HG03469 (cell line): ENCODE measurements around the gene BTRC.
"Not testable (repeated sequence)": the region's sequence is repeated elsewhere in the genome, so short reads cannot be mapped to it uniquely, and the experiment has no call there.

ENCODE experiments used
- ATAC-seq: cut with Tn5 transposase; IDR thresholded peaks from one replicate; pipeline ENCODE4 v1.9.1; 2021; ENCODE audit warnings: mild to moderate bottlenecking, moderate library complexity, moderate number of reproducible peaks; ENCODE audit not compliant: unreplicated experiment

Gene BTRC

DNA sequence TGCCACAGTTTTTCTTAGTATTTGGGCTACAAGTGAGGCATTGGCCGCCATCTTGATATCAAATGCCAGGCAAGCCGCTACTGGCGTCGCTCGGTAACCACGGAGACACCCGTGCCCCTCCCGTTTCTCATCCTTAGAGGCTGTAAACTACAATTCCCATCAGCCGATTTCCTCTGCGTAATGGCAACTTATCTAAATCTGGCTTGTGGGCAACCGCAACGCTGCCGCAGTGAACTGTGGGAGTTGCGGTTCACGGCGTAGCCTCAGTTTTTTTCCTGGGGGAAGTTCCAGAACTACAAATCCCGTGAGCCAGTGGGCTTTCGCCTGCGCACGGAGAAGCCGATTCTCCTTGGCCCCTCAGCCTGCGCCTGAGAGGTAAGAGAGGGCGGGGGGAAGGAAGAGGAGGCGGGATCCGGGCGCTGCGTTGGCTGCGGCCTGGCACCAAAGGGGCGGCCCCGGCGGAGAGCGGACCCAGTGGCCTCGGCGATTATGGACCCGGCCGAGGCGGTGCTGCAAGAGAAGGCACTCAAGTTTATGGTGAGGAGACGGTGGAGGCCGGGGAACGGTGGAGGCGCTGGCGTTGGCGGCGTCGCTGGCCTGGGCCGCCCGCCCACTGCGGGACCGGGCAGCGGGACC lies at the start of gene BTRC:
TSS of gene BTRC (plus strand) at position 474 of the 636 bp plus-strand sequence. CDS start at position 490, 16 bp downstream.
- ATAC-seq, result peak; percentile 82

DNA sequence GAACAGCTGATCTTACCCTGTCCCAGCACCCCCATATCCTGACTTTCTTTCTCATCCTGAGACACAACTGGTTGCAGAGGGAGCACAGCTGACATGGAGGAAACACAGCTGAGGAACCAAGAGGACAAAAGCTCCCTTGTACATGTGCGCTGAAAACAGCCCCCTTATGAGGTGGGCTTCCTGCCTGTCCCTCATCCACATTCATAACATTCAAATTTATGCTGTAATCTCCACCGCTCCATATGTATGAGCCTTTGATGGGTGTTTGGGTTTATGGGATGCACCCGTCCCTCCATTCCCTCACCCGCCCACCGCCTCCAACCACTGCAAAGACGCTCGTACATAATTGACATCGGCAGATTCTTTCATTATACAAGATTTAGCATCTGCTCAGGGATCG lies 49.6 kb upstream of the BTRC start:
- no peak for ATAC-seq

DNA sequence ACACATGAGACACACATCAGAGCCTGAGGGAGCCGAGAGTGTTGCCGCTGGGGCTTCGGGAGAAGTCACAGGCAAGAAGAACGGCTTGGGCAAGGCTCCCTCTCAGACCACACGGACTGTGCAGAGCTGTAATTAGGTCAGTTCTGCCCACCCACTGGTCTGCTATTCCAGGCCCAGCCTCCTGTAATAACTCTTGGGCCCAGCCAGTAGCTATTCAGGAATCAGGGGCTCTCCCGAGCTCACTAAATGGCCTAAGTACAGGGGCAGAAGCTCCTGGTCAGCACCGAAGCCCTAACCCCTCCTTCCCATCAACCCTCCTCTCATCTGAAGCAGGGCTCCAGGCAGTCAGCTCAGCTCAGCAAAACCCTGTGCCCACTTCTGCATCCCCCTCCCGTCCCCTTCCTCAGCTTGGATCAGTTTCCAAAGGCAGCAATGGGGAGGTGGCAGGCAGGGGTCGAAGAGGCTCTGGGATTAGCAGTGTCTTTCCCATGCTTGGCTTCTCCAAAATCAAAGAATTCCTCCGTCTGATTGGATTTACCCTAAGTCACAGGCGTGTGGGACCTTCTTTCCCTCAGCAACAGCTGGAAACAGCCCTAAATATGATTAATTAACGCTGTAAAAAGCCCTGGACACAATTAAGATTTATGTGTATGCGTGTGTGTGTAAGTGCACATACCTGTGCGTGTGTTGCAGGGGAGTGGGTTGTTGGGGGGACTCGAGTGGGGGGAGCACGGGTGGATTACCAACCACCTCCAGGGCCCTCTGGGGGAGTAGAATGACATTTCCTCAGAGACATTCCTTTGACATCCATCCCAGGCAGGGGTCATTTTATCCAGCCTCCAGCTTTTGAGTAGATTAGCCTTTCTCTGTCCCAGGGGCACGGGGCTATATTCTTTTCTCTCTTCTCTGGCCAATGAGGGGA lies 48.4 kb upstream of the BTRC start:
- no peak for ATAC-seq

DNA sequence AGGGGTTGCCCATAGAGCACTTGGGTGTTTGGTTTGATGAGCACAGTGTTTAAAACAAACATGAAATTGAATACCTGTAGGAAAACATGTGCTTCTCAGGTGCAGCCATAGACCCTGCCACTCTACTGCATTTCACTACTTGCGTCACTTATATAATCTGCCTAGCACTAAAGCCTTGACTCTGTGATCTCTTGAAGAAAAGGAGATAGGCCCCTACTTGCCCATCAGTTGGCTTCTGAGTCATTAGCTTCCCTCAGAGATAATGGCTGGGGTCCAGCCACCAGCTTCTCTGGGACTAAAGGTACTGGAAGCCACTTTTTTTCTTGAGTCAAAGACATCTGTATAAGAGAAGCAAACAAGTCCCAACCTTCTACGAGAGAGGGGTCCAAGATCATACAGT lies 45.9 kb upstream of the BTRC start:
- no peak for ATAC-seq

DNA sequence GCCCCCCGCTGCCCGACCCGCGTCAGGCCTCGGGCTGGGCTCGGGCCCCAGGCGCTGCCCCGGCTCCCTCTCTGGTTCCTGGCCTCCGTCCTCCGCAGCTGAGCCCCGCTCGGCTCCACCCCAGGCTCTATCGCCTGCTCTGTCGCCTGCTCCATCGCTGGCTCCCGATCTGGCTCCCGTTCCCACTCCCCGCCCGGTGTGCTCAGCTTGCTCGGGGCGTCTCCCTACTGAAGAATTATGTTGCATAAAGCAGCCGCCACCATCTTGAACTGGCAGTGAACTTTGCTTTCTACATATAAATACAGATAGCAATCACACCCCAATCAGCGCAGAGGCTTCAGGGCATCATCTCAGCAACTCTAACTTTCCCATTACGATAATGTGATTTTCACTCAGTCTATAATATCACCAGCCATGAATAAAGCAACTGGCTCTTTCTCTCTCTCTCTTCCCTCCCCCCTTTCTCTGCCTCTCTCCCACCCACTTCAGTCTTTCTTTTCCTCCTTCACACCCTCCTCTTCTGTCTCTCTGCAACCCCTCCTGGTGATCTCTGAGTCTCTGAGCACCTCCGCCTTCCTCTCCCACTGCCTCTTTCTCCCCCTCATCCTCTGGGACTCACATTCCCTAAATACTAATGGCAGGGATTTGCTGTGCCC lies 43.3 kb upstream of the BTRC start:
- ATAC-seq, result no peak

DNA sequence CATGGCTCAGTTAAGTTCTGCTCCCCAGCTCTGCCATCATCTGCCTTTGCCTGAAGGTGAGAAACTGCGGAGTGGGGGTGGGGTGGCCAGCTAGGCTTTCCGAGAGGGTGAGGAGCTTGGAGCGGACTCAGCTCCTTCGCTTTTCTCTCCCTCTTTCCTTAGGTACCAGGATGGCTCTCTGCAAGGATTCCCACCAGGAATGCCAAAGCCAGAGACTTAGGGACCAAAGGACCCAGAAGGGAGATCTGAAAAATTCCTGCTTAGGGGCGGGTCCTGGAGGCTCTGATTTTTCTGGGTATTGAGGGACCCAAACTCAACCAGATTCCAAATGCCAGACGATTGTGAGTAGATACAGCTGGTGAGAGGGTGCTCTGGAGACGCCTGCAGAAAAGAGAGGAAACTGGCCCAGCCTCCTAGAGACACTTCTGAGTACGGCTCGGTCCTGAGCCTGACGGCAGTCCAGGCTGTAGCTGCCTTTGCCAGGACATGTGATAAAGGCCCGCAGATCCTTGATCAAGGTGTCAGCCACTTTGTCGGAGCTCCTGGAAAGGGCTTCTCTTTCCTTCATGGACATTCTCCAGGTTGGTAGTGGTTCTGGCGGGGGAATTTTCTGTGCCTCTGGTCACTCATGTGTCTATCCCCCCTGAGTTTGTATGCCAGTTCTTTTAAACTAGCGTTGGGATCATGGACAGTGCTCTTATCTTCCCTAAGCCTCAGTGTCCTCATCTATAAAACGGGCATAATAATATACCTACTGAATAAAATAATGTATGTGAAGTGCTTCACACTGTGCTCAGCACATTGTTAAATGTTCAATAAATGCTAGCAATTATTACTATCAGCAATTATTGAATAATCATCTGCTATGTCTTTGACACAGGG lies 42.5 kb upstream of the BTRC start:
- no peak for ATAC-seq

DNA sequence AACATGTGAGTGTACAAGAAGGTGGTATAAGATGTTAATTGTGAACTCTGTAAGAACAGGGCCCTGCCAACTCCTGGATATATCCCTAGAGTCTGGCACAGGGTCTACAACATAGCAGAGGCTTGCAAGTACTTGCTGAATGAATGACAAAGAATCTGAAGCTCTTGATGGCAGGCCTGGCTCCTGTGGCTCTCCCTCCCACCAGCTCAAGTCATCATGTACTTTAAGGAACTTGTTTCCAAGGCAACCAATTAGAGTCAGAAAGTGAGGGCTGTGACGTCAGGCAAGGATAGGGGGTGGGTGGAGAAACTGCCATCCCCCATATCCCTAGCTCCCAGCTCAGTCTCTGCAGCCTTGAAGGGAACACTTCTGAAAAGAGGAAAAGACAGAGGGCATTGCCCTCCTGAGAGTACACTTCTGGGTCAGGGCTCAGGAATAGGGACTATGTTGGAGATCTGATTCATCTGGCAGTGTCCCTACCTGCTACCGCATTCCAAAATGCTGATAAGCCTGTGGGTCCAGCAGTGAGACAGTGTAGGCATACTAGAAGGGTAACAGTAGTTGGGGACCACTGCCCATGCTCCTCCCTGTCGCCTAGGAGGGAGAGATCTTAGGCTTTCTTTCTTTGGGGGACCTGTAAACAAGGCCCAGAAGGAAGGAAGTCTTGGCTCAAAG lies 34.6 kb upstream of the BTRC start:
- no peak for ATAC-seq

DNA sequence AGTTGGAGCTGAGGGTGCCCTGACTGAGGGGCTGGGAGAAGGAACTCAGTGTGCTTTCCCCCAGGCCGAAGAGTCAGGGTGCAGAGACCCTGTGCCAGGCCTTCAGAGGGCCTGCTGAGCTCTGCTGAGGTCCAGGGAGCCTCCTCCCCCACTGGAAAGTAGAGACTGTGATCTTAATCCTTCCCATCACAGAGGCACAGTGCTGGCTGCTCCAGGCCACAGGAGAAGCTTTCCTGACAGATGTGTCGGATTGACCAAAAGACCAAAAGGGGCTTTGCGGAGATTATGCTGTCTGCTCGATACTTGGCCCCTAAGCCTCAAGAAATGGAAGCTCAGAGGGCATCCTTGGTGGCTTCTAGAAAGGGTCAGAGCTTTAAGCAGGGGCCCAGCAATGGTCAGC lies 32.9 kb upstream of the BTRC start:
- ATAC-seq, result no peak

DNA sequence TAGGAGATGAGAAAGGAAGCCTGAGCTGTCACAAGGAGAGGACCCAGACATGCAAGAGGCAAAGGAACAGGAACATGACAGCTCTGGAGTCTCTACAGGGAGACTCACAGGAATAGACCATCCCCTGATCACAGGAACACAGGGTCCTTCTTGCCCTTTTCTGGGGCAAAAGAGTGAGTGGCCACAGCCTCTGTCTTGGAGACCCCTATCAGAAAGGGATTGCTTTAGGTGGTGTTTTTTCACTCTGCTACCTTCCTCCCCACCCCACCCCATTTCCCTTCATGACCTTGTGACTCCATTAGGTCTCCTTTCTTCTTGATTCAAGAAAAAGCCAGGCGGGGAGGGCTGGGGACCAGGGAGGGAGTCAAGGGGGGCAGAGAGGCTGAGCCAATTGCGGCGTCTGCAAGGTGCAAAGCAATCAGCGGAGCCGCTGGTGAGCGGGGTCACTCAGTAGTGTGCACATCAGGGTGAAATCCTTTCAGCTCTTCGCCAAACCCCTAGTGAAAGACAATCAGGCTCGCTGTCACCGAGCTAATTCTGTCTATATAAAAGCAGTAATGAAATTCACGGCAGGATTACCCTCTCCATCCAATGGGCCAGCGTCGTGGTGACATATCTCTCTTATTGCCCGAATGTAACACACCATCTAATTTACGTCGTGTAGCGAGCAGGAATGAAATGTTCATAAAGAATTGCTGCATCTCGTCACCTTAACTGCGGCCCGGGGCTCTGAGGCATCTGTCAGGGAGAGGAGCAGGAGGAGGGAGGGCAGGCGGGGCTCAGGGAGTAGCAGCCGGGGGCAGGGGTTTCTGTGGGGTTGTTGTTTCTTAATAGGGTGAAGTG lies 31.5 kb upstream of the BTRC start:
- ATAC-seq, result no peak

DNA sequence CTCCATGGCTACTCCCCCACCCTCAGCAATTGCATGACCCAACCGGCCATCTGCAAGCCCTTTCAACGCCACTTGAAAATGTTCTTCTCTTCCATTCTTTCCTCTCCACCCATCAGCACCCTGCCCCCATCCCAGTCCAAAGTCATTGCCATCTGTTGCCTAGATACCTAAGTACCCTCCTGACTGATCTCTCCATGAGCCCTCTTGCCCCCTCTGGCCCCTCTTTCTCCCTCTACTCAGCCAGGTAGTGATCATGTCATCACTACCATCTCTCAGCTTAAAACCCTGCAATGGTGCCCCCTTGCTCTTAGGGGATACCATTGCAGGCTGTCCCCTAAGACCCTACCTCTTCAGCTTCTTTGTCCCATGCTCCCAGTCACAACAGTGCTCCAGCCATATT lies 30.5 kb upstream of the BTRC start:
- no peak for ATAC-seq

DNA sequence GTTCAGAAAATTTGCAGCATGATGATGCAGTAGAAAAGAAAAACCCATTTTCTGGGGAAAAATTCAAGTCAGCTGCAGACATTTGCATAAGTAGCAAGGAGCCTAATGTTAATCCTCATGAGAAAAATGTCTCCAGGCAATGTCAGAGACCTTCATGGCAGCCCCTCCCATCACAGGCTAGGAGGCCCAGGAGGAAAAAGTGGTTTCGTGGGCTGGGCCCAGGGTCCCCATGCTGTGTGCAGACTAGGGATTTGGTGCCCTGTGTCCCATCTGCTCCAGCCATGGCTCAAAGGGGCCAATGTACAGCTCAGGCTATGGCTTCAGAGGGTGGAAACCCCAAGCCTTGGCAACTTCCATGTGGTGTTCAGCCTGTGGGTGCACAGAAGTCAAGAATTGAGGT lies 26.5 kb upstream of the BTRC start:
- ATAC-seq, result not testable (repeated sequence)

DNA sequence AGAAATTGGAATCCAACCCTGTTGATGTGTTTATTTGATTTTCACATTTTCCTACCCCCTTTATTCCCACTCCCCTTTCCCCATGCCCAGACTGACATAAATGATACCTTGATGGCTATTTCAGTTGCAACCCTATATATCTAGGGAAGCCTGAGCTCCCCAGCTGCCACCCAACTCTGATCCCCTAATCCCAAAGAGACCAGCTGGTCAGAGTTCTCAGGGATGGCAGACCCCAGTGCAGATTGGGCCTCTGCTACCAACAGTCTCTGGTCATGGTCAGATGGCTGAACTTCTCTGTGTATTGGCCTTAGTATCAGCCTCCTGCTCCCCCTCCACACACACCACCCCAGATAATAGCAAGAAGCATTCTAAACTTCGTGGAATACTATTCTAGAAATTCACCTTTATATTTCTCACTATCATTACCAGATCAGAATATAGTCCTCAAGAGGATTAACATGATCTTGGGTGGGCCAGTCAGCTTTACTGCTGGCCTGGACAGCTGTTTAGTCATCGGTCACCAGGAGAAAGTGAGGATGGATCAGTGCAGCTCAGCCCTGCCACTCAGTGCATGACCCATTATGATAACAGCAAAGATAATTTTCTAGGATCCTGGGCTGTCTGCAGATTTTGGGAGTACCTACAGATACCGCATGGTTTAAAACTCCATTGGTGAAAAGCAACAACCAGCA lies 24.5 kb upstream of the BTRC start:
- no peak for ATAC-seq

DNA sequence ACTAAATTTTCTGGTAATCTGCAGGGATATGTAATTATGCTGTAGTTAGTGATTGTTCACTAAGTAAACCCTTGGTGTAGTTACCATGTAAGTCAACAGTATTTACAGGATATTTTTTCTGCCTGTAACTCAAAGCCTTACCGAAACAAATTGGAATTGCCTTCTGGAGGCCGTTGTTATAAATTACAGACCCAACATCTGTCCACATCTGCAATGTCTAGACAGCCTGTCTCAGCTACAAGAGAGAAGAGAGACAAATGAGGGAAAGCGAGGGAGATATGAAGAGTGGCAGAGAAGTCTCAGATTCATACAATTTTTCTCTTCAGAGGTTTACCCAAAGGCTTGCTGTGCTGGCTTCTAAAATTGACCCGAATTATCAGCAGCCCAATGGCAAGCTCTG lies 23.7 kb upstream of the BTRC start:
- ATAC-seq, result no peak

DNA sequence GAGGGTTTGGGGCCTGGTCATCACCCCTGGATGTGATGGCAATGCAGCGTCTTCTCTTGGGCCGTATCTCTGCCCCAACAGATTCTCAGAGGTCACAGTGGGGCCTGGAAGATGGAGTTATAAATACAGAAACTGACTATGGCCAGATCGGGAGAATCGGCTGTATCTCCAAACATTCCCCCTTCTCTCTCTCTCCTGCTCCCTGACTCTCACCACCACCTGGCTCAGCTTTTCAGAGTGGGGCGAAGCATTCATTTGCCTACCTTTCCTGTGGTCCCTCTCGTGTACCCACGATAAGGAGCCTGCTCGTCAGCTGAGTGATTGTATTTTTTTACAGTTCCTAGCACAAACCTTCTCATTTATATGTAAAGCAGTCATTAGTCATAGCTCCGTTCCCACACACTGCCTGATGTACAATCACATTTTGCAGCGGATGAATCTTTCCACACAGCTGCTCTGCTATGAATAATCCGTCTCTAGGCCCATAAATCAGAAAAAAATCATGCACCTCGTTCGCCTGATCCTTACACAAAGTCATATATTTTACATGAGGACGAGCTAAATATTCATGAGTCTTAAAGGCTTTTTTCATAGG lies 23.2 kb upstream of the BTRC start:
- ATAC-seq, result no peak

DNA sequence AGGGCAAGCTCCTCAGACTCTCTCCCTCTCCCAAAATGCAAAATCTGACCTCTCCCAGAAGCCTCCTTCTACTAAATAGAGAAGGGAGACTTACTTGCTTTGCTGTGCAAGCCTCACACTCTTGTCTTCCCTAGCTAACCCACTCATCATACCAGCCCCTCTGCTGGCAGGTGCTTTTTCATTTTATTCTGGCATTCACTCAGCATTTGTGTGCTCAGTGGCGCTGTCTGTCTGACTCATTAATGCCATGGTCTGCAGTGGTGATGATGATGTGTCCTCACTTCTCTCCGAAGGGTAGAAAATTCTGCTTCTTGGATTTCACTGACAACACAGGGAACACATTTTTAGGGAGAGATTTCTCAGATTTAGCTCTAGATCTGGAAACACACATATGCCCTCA lies 22.0 kb upstream of the BTRC start:
- no peak for ATAC-seq

DNA sequence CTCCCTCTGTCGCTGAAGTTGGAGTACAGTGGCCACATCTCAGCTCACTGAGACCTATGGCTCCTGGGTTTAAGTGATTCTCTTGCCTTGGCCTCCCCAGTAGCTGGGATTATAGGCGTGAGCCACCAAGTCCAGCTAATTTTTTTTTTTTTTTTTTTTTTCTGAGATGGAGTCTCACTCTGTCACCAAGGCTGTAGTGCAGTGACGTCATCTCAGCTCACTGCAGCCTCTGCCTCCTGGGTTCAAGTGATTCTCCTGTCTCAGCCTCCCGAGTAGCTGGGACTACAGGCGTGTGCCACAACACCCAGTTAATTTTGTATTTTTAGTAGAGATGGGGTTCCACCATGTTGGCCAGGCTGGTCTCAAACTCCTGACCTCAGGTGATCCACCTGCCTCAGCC lies 19.7 kb upstream of the BTRC start:
- ATAC-seq, result not testable (repeated sequence)

DNA sequence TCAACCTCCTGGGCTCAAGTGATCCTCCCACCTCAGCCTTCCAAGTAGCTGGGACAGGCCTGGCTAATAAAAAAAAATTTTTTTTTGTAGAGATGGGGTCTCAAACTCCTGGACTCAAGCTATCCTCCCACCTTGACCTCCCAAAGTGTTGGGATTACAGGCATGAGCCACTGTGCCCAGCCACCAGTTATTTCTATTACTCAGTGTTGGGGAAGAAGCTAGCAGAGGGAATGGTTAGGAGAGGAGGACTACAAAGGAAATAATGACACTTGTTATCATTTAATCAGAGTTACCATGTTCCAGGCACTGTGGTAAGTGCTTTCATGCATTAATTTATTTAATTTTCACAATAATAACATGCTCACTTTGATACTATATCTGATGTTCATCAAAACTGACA lies 17.6 kb upstream of the BTRC start:
- ATAC-seq, result no peak

DNA sequence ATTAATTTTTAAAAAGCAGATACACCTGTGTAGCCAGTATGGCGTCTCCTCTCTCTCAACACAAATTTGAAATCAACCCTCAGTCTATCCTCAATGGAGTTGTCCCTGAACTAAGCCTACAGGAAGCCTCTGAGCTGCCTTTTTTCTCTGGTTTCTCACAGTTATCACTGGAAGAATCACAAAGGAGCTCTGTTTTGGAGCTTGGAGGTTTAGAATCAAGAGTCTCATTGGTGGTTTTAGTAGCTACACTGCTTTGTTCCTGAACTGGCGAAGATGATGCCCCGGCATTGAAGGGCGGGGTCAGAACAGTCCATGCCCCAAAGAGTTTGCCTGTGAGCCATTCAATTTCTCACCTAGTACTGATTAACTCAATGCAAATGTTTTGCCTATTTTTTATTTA lies 16.1 kb upstream of the BTRC start:
- no peak for ATAC-seq
